Measurements from ENCODE around the gene NAALADL2. TPM values are rescaled to one million over a fixed set of nuclear protein-coding genes. Genes with fewer than 3 reads are reported as not detected.
A peak's percentile ranks its signal among the peaks of the same experiment; 100 is the strongest.

The NAALADL2 gene
- total and polyA plus RNA-seq, 2 donors from 2014 or later: 2.0 to 20.2 TPM

GRCh38 chr3:175655351-175655750 is 796.2 kb downstream of the NAALADL2 start:
- no peaks in the 10 kb centered on the region for H3K27me3 ChIP-seq (ENCODE audit: control insufficient read depth, insufficient read depth, low read length)

GRCh38 chr3:175656461-175656860 is 797.3 kb downstream of the NAALADL2 start:
- no peaks in the 10 kb centered on the region for H3K9me3 ChIP-seq (ENCODE audit: control insufficient read depth in 2 of 3, insufficient read depth in 1 of 3, low read length in 3 of 3)
- H3K27ac ChIP-seq (ENCODE audit: low read depth in 2 of 2, low read length in 2 of 2): no peak overlapping the region
- H3K9ac ChIP-seq (ENCODE audit: low read length in 3 of 3): no peak overlapping the region
- FAIRE-seq (no peak), DNase-seq (peak in 2 of 5 donors; percentile 21 to 36)
- intact Hi-C loops (cut with DNase I): no loop called here
- TF ChIP-seq CTCF (IDR thresholded peaks at IDR 0.05; ENCODE audit: borderline replicate concordance, extremely low read depth, insufficient read depth): no peak
- no peaks in the 10 kb centered on the region for H3K36me3 ChIP-seq (ENCODE audit: control insufficient read depth in 2 of 3, insufficient read depth in 3 of 3, low read length in 3 of 3)
- no peak overlapping the region for H3K4me3 ChIP-seq (ENCODE audit: low read length in 3 of 3)
- H3K27me3 ChIP-seq (ENCODE audit: control insufficient read depth, insufficient read depth, low read length): no peaks in the 10 kb centered on the region
- H3K4me1 ChIP-seq (ENCODE audit: control insufficient read depth in 2 of 3, insufficient read depth in 2 of 3, low read depth in 1 of 3, low read length in 3 of 3): no peaks in the 10 kb centered on the region

More at GRCh38 chr3:175655351-175655750, 796.2 kb downstream of the NAALADL2 start:
- Histone ChIP-seq H3K9me3 (ENCODE audit: control insufficient read depth in 2 of 3, insufficient read depth in 1 of 3, low read length in 3 of 3) (no peaks in the 10 kb centered on the region), H3K4me1 (ENCODE audit: control insufficient read depth in 2 of 3, insufficient read depth in 2 of 3, low read depth in 1 of 3, low read length in 3 of 3) (no peaks in the 10 kb centered on the region), H3K27ac (ENCODE audit: low read depth in 2 of 2, low read length in 2 of 2) (no peak overlapping the region), H3K9ac (ENCODE audit: low read length in 3 of 3) (no peak overlapping the region), H3K4me3 (ENCODE audit: low read length in 3 of 3) (no peak overlapping the region), H3K36me3 (ENCODE audit: control insufficient read depth in 2 of 3, insufficient read depth in 3 of 3, low read length in 3 of 3) (no peaks in the 10 kb centered on the region)
- no peak for TF ChIP-seq CTCF (IDR thresholded peaks at IDR 0.05; ENCODE audit: borderline replicate concordance, extremely low read depth, insufficient read depth)
- FAIRE-seq (peak; percentile 11), DNase-seq (no peak)
- intact Hi-C loops (cut with DNase I): no loop called here

- FAIRE-seq (no peak), DNase-seq (no peak)
- no peak for TF ChIP-seq CTCF (IDR thresholded peaks at IDR 0.05; ENCODE audit: borderline replicate concordance, extremely low read depth, insufficient read depth)
- Histone ChIP-seq H3K36me3 (ENCODE audit: control insufficient read depth in 2 of 3, insufficient read depth in 3 of 3, low read length in 3 of 3) (no peaks in the 10 kb centered on the region), H3K27me3 (ENCODE audit: control insufficient read depth, insufficient read depth, low read length) (no peaks in the 10 kb centered on the region), H3K9ac (ENCODE audit: low read length in 3 of 3) (no peak overlapping the region), H3K4me3 (ENCODE audit: low read length in 3 of 3) (no peak overlapping the region), H3K27ac (ENCODE audit: low read depth in 2 of 2, low read length in 2 of 2) (no peak overlapping the region), H3K9me3 (ENCODE audit: control insufficient read depth in 2 of 3, insufficient read depth in 1 of 3, low read length in 3 of 3) (no peaks in the 10 kb centered on the region), H3K4me1 (ENCODE audit: control insufficient read depth in 2 of 3, insufficient read depth in 2 of 3, low read depth in 1 of 3, low read length in 3 of 3) (no peaks in the 10 kb centered on the region)
- intact Hi-C loops (cut with DNase I): no loop called here
These were observed 800.7 kb downstream of the NAALADL2 start for GRCh38 chr3:175659670-175660350.

Measured in kidney (tissue), 14 donors.